Endothelial cell (in vitro differentiated cells): ENCODE data around the gene TGFB3. TPM values are rescaled to one million over a fixed set of nuclear protein-coding genes. Genes with fewer than 3 reads are reported as not detected.

ENCODE experiments used
- DNase-seq: peaks from one replicate; pipeline ENCODE4 v3.0.0; 2021; ENCODE audit warnings: low spot score
- H3K27ac Mint-ChIP-seq: one replicate; pipeline ENCODE4 v1.8.0; 2021; ENCODE audit warnings: mixed read lengths, inconsistent platforms; ENCODE audit not compliant: unreplicated experiment
- H3K27me3 Mint-ChIP-seq: one replicate; pipeline ENCODE4 v1.8.0; 2021; ENCODE audit warnings: mild to moderate bottlenecking, moderate library complexity, mixed read lengths, inconsistent platforms; ENCODE audit not compliant: unreplicated experiment
- H3K36me3 Mint-ChIP-seq: one replicate; pipeline ENCODE4 v1.8.0; 2021; ENCODE audit warnings: mild to moderate bottlenecking, low read depth, mixed read lengths, inconsistent platforms; ENCODE audit not compliant: unreplicated experiment
- H3K4me1 Mint-ChIP-seq: one replicate; pipeline ENCODE4 v1.8.0; 2021; ENCODE audit warnings: mild to moderate bottlenecking, mixed read lengths, inconsistent platforms; ENCODE audit not compliant: unreplicated experiment
- H3K4me3 Mint-ChIP-seq: one replicate; pipeline ENCODE4 v1.8.0; 2021; ENCODE audit warnings: mild to moderate bottlenecking, mixed read lengths, inconsistent platforms; ENCODE audit not compliant: unreplicated experiment
- H3K9me3 Mint-ChIP-seq: one replicate; pipeline ENCODE4 v1.8.0; 2021; ENCODE audit warnings: mixed read lengths, inconsistent platforms; ENCODE audit not compliant: unreplicated experiment
- long read RNA-seq: library from polyadenylated mRNA; unstranded; transcript quantifications from one replicate; pipeline ENCODE4 v2.0.0, GENCODE V29; 2020; ENCODE audit not compliant: unreplicated experiment
- total RNA-seq: library from RNA; stranded (reverse); fragmentation: NEBNext Ultra II Directional; extraction: Animal tissue kit (Norgen Biotek cat#: 25700); gene quantifications from one replicate; pipeline ENCODE4 v1.2.1, GENCODE V29; 2021; ENCODE audit not compliant: unreplicated experiment
- TF ChIP-seq, protein P1 (sequence below): fragments of 200-600 bp; sonication (generic); IDR thresholded peaks from one replicate; pipeline ENCODE4 v1.5.0; 2021; ENCODE audit warnings: antibody characterized with exemption; ENCODE audit not compliant: unreplicated experiment

The TGFB3 gene
- 1.5 TPM for total RNA-seq
- long read RNA-seq: 0 reads

DNA sequence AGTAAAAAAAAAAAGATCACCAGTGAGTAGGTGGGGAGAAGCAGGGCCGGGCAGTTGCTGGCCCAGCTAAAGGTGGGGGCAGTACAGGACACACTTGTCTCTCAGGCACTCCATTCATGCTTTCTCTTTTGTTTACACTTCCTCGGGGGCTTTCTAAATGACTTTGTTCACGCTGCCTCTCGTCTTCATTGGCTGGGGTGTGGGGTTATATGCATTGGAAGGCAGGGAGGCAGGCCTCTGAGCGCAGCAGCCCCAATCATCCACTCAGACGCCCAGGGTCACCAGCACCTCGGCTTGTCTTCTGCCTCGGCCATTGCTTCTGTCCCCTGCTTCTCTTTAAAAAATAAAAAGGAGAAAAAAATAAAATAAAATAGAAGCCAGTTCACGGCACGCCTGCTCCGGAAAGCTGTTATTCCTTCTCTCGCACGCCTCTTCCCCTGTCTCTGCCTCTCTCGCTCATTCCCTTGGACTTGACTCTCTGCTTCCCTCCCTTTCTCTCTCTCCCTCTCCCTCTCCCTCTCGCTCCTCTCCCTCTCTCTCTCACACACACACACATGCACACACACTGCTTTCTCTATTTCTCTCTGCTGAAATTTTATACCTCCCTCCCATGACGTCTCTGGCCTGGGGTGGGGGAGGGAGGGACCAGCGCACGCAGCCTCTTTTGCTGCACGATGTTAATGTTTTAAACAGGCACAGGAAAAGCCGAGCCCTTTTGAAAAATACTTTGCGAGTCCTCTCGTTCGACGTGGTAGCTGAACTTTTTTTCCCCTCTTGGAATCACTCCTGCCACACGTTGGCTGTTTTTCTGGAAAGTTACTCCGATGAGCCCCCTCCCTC lies at the start of gene TGFB3:
TGFB3 (minus strand) TSS at position 570 of the 840 bp plus-strand sequence. CDS start 1,102 bp downstream, outside the sequence.
- TF ChIP-seq, protein P1, sequence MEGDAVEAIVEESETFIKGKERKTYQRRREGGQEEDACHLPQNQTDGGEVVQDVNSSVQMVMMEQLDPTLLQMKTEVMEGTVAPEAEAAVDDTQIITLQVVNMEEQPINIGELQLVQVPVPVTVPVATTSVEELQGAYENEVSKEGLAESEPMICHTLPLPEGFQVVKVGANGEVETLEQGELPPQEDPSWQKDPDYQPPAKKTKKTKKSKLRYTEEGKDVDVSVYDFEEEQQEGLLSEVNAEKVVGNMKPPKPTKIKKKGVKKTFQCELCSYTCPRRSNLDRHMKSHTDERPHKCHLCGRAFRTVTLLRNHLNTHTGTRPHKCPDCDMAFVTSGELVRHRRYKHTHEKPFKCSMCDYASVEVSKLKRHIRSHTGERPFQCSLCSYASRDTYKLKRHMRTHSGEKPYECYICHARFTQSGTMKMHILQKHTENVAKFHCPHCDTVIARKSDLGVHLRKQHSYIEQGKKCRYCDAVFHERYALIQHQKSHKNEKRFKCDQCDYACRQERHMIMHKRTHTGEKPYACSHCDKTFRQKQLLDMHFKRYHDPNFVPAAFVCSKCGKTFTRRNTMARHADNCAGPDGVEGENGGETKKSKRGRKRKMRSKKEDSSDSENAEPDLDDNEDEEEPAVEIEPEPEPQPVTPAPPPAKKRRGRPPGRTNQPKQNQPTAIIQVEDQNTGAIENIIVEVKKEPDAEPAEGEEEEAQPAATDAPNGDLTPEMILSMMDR: no peak
- Mint-ChIP-seq H3K4me3 (peak within 1 kb of the TSS; percentile 92), H3K36me3 (no peaks in the 10 kb centered on the region), H3K27me3 (peaks cover 11% of the 10 kb centered on the region), H3K9me3 (no peaks in the 10 kb centered on the region), H3K4me1 (peaks cover 24% of the 10 kb centered on the region), H3K27ac (no peak within 1 kb of the TSS)
- DNase-seq: no peak

DNA sequence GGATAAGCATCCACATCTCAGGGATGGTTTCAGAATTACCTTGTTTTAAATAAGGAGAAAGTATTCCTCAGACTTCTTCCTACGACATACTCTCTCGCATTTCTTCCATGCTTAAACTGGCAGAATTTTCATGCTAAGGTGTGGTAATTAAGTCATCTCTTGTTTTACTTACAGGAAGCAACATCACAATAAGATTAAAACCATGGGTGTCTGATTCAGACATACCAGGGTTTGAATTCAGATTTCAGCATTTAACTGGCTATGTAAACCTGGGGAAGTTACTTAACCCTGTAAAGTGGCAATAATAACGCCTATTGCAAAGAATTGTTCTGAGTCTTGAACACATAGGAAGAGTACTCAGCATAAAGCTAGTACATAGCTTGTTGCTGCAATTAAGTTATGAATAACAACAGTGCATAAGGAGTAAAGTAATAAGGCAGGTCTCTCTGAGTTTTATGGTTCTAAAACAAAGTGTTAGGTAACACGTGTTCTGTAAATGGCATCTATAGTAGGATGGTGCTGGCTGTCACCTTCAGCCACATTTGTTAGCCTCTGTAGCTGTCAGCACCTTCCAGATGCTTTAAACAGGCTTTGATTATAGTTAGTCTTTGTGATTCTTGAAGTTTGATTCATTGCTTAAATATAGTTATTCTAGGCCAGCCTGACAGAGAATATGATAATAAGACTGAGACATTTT lies 42.6 kb upstream of the TGFB3 start:
- Mint-ChIP-seq H3K36me3 (peaks cover 11% of the 10 kb centered on the region), H3K9me3 (no peaks in the 10 kb centered on the region), H3K4me1 (no peaks in the 10 kb centered on the region), H3K27ac (no peak overlapping the region), H3K4me3 (no peak overlapping the region), H3K27me3 (no peaks in the 10 kb centered on the region)
- TF ChIP-seq, protein P1: no peak
- DNase-seq: no peak

DNA sequence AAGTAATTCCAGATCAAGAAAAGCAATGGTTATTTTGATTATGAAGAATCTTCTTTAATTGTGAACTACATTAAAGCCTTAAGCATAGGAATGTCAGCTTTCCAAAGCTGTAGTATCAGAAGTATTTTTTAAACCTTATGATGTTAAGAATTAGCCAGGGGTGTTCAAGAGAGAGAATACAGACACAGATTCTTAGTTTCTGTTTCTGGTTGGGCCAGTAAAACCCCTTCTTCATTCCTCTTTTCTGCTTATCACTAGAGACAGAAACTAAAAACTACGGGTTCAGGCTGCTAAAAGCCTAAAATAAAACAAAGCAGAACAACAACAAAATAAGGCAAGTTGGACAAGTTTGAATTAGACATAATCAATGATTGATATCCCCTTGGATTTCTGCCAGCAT lies 42.0 kb upstream of the TGFB3 start:
- no peak overlapping the region for H3K27ac Mint-ChIP-seq
- H3K36me3 Mint-ChIP-seq: peaks cover 11% of the 10 kb centered on the region
- TF ChIP-seq, protein P1: no peak
- H3K4me3 Mint-ChIP-seq: no peak overlapping the region
- no peaks in the 10 kb centered on the region for H3K27me3 Mint-ChIP-seq
- no peak for DNase-seq
- no peaks in the 10 kb centered on the region for H3K4me1 Mint-ChIP-seq
- no peaks in the 10 kb centered on the region for H3K9me3 Mint-ChIP-seq

DNA sequence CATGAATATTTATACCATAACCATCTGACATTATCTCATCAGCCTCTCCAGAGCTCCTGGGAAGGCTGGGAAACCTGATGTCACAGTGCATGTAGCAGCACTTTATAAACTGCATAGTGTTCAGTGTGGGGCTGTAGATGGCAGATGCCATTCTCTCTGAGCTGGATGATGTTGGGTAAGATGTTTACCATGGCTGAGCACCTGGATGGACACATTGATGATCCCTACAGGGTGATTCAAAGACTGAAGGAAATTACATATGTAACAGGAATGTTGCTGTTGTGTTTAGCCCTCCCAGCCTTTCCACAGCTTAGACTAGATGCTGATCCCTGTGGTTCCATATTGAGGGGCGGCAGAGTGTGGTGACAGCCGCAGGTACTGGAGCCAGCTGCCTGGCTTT lies 41.2 kb upstream of the TGFB3 start:
- DNase-seq: no peak
- Mint-ChIP-seq H3K27me3 (no peaks in the 10 kb centered on the region), H3K4me3 (no peak overlapping the region), H3K27ac (no peak overlapping the region), H3K4me1 (no peaks in the 10 kb centered on the region), H3K36me3 (peaks cover 11% of the 10 kb centered on the region), H3K9me3 (no peaks in the 10 kb centered on the region)
- TF ChIP-seq, protein P1: no peak

DNA sequence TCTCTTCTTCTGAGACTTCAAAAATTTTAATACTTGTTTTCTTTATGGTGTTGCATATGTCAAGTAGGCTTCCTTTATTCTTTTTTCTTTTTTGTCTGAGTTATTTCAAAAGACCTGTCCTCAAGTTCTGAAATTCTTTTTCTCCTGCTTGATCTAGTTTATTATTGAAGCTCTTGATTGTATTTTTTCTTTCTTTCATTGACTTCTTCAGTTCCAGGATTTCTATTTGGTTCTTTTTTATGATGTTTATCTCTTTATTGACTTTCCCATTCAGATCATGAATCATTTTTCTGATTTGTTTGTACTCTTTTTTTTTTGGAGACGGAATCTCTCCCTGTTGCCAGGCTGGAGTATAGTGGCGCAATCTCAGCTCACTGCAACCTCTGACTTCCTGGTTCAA lies 37.9 kb upstream of the TGFB3 start:
- Mint-ChIP-seq H3K36me3 (peaks cover 11% of the 10 kb centered on the region), H3K4me1 (no peaks in the 10 kb centered on the region), H3K9me3 (no peaks in the 10 kb centered on the region), H3K27ac (no peak overlapping the region), H3K27me3 (no peaks in the 10 kb centered on the region), H3K4me3 (no peak overlapping the region)
- TF ChIP-seq, protein P1: no peak
- DNase-seq: no peak
